Heart left ventricle (tissue), 16 donors: ENCODE measurements around the gene PCED1B. TPM values are rescaled to one million over a fixed set of nuclear protein-coding genes. Genes with fewer than 3 reads are reported as not detected.

Experiments used
- ATAC-seq, 4 donors: fragments of 200-7000 bp; cut with Tn5 transposase; one replicate each; pipeline ENCODE4 v1.9.1; 2020 to 2022; ENCODE audit warnings: moderate library complexity in 4 of 4, mild to moderate bottlenecking in 3 of 4, moderate number of reproducible peaks in 1 of 4
- DNase-seq, 5 donors: peaks; one replicate each; pipeline ENCODE4 v3.0.0-alpha.2; 2020
- H3K27ac ChIP-seq, 12 donors: fragments of 200-600 bp; sonication (generic) in 4 of 12; one replicate each; pipeline versions ENCODE4 v1.5.0 to v1.8.0; 2016 to 2022; ENCODE audit warnings: mild to moderate bottlenecking in 2 of 12
- H3K27me3 ChIP-seq, 9 donors: fragments of 200-600 bp; sonication (generic) in 2 of 9; one replicate each; pipeline versions ENCODE4 v1.5.1 to v1.8.0; 2016 to 2022; ENCODE audit warnings: mild to moderate bottlenecking in 3 of 9
- H3K36me3 ChIP-seq, 9 donors: fragments of 200-600 bp; sonication (generic) in 2 of 9; one replicate each; pipeline versions ENCODE4 v1.5.0 to v1.8.0; 2018 to 2022; ENCODE audit warnings: mild to moderate bottlenecking in 2 of 9
- H3K4me1 ChIP-seq, 12 donors: fragments of 200-600 bp; sonication (generic) in 4 of 12; one replicate each; pipeline versions ENCODE4 v1.5.0 to v1.8.0; 2016 to 2022; ENCODE audit warnings: mild to moderate bottlenecking in 3 of 12
- H3K4me3 ChIP-seq, 12 donors: fragments of 200-600 bp; sonication (generic) in 4 of 12; one replicate each; pipeline versions ENCODE4 v1.5.0 to v1.8.0; 2017 to 2022; ENCODE audit warnings: mild to moderate bottlenecking in 9 of 12, moderate library complexity in 4 of 12
- H3K9me3 ChIP-seq, 12 donors: fragments of 200-600 bp; sonication (generic) in 4 of 12; one replicate each; pipeline versions ENCODE4 v1.5.0 to v1.8.0; 2016 to 2022; ENCODE audit warnings: mild to moderate bottlenecking in 1 of 12
- POLR2A ChIP-seq, 2 donors: fragments of 450-650 bp; IDR thresholded peaks; one replicate each; pipeline ENCODE4 v1.6.1; 2017; ENCODE audit warnings: antibody characterized with exemption in 2 of 2, mild to moderate bottlenecking in 2 of 2, moderate library complexity in 2 of 2
- WGBS, 4 donors: extraction: QIAGEN DNeasy Blood & Tissue Kit in 2 of 4; methylation state at CpG; one replicate each; pipeline versions ENCODE4 v1.1.5 to v1.1.7; 2013 to 2018; 5-methylcytosine and 5-hydroxymethylcytosine counted together
- intact Hi-C, 10 donors: fragments of 100-400 bp; cut with DNase I; formaldehyde crosslinking; loops; one replicate each; pipeline versions ENCODE4 v1.11.1 to v1.14.2; 2022
- polyA plus RNA-seq, 2 donors: library from polyadenylated mRNA; stranded (reverse); fragments of 200-250 nt; gene quantifications; one replicate each; pipeline ENCODE4 v1.2.3, GENCODE V29; 2013
- total RNA-seq, 9 donors: library from RNA; depleted of rRNA in 2 of 9; stranded (reverse); fragments of >200 nt in 2 of 9; fragmentation: NEBNext Ultra II Directional in 3 of 9; extraction: Animal tissue kit (Norgen Biotek cat#: 25700) in 3 of 9; gene quantifications; one replicate each; pipeline versions ENCODE4 v1.1.0 to v1.2.4, GENCODE V29; 2016 to 2023
- TF ChIP-seq, protein P1 (sequence below), 12 donors: fragments of 200-600 bp; sonication (generic) in 4 of 12; IDR thresholded peaks; one replicate each; pipeline versions ENCODE4 v1.5.0 to v1.8.0; 2018 to 2022; ENCODE audit warnings: antibody characterized with exemption in 12 of 12, mild to moderate bottlenecking in 5 of 12
- donor health status: ischemic (EF 13 %, LVEDD 7.1; RV severe dilation, severe dysfunction).
- donor health status: healthy with polysubstance abuse.
- donor health status: DM: no; HTN: yes; CAD: no.
- donor health status: DM: no; HTN: no; CAD: no.
- donor health status: ischemic (EF 25% LVEDD 6.9; RV normal size, moderate dysfunction).
- donor health status: ischemic (EF 25% LVEDD 5.7; RV mildly dilated, moderate dysfunction).
- donor health status: healthy.
- donor health status: DM: yes; HTN: yes; CAD: no.
- donor health status: ischemic (EF 35%, LVEDD 5.7; RV mildly dilated, moderate dysfunction).
- donor health status: nonischemic (EF 11% LVEDD 7.7; RV severe dilation, severe dysfunction).
- donor health status: DM: yes; HTN: yes; CAD: no.
- donor health status: PGD.
- donor health status: ischemic (EF 29% LVEDD 5.4; RV normal size, mild dysfunction).
- donor health status: nonischemic (EF 23%, LVEDD 6.1; RV moderate dilation, normal function).

The PCED1B gene
- total and polyA plus RNA-seq, 11 donors, result 0.39 to 9.5 (median 0.72) TPM; not detected in 2

DNA sequence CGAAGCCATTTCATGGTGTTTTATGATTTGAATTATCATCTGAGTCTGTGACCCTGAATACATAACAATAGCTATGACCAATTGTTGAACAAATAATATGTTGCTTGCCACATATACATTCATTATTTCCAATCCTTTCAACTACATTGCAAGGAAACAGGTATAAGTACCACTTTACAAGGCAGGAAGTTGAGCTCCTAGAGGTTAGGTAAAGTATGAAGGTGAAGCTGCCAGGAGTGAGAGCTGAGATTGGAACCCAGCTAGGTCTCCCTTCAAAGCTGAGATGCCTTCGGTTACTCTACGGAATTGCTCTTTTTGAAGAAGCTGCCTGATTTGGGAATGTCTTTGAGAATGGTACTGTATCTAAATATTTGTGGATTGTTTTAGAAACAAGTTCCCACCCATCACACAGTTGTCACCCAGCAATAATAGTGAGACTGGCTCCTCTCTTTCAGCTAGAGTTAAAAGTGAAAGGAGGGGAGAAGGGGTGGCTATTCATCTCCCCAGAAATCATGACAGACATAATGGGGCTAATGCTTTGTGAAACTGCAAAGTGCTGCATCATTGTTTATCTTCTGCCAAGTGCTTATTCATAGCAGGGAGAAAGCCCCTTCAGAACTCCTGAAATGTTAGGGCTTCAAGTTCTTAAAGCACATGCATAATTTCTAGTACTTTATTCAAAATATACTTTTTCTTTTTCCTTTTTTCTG is 76.2 kb downstream of the PCED1B start:
- H3K27ac ChIP-seq, result peak overlapping the region in 1 of 12 donors; percentile 24
- no peak for ATAC-seq
- no peak for TF ChIP-seq POLR2A (IDR thresholded peaks at IDR 0.05)

DNA sequence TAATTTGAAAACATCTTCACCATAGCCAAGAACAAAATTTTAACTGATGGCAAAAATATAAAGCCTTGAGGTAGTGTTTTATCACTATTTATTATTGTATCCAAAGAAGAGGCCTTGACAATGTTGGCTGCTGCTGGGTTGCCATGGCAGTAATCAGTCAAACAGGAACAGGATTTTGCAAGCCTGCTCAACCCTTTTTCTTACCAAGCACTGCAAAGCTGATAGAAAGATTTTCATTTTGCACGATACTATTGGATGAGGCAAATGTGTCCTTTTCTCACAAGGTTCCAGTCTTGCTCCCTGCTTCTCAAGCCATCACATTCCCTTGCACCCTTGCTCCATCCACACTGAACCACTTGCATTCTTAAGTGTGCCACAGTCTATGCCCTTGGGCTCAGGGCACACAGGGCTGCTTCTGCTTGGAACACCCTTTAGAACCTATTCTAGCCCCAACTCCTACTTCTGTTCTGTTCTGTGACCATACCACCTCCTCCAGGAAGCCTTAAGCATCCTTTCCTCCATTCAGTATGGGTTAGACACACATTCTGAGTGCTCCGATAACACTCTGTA is 76.8 kb downstream of the PCED1B start:
- 48 to 66% (median 52%) methylated on average over 2 of the region's 2 CpGs for WGBS, 4 donors
- DNase-seq (peak in 2 of 5 donors; percentile 30 to 33), ATAC-seq (peak in 3 of 4 donors; percentile 55 to 69 (median 68))
- no peaks in the 10 kb centered on the region for H3K36me3 ChIP-seq
- no peaks in the 10 kb centered on the region for H3K27me3 ChIP-seq
- TF ChIP-seq, protein P1, sequence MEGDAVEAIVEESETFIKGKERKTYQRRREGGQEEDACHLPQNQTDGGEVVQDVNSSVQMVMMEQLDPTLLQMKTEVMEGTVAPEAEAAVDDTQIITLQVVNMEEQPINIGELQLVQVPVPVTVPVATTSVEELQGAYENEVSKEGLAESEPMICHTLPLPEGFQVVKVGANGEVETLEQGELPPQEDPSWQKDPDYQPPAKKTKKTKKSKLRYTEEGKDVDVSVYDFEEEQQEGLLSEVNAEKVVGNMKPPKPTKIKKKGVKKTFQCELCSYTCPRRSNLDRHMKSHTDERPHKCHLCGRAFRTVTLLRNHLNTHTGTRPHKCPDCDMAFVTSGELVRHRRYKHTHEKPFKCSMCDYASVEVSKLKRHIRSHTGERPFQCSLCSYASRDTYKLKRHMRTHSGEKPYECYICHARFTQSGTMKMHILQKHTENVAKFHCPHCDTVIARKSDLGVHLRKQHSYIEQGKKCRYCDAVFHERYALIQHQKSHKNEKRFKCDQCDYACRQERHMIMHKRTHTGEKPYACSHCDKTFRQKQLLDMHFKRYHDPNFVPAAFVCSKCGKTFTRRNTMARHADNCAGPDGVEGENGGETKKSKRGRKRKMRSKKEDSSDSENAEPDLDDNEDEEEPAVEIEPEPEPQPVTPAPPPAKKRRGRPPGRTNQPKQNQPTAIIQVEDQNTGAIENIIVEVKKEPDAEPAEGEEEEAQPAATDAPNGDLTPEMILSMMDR (IDR thresholded peaks at IDR 0.05), result no peak
- TF ChIP-seq POLR2A (IDR thresholded peaks at IDR 0.05), result no peak
- H3K9me3 ChIP-seq, result peaks cover 0 to 20% (median 0%) of the 10 kb centered on the region in 12 donors
- no peak overlapping the region for H3K4me3 ChIP-seq
- intact Hi-C loops, result no loop called here
- H3K27ac ChIP-seq, result peak overlapping the region in 1 of 12 donors; percentile 19
- peaks cover 0 to 14% (median 9%) of the 10 kb centered on the region in 12 donors for H3K4me1 ChIP-seq

More for the DNA sequence above, 76.2 kb downstream of the PCED1B start:
- Histone ChIP-seq H3K4me3 (no peak overlapping the region), H3K9me3 (peaks cover 0 to 20% (median 0%) of the 10 kb centered on the region in 12 donors), H3K4me1 (peaks cover 0 to 14% (median 9%) of the 10 kb centered on the region in 12 donors), H3K36me3 (no peaks in the 10 kb centered on the region), H3K27me3 (no peaks in the 10 kb centered on the region)
- 80 to 99% (median 86%) methylated on average over 3 of the region's 3 CpGs for WGBS, 4 donors
- DNase-seq, result no peak
- intact Hi-C loops, result no loop called here

DNA sequence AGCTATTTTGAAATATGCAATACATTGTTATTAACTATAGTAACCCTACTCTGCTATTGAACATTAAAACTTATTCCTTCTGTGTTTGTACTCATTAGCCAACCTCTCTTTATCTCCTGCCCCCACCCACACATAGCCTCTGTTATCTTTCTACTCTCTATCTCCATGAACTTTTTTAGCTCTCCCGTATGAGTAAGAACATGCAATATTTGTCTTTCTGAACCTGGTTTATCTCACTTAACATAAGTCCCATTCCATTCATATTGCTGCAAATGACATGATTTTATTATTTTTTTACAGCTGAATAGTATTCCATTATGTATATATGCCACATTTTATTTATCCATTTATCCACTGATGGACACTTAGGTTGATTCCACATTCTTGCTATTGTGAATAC is 79.4 kb downstream of the PCED1B start:
- peaks cover 0 to 23% (median 0%) of the 10 kb centered on the region in 12 donors for H3K9me3 ChIP-seq
- no peak overlapping the region for H3K4me3 ChIP-seq
- H3K27ac ChIP-seq, result no peak overlapping the region
- no peaks in the 10 kb centered on the region for H3K27me3 ChIP-seq
- ATAC-seq, result no peak
- intact Hi-C loops, result no loop called here
- DNase-seq, result no peak
- peaks cover 0 to 14% (median 9%) of the 10 kb centered on the region in 12 donors for H3K4me1 ChIP-seq
- WGBS, 4 donors, result 31 to 57% (median 39%) methylated on average over 1 of the region's 1 CpG
- TF ChIP-seq, protein P1 (IDR thresholded peaks at IDR 0.05), result no peak
- no peak for TF ChIP-seq POLR2A (IDR thresholded peaks at IDR 0.05)
- H3K36me3 ChIP-seq, result no peaks in the 10 kb centered on the region

DNA sequence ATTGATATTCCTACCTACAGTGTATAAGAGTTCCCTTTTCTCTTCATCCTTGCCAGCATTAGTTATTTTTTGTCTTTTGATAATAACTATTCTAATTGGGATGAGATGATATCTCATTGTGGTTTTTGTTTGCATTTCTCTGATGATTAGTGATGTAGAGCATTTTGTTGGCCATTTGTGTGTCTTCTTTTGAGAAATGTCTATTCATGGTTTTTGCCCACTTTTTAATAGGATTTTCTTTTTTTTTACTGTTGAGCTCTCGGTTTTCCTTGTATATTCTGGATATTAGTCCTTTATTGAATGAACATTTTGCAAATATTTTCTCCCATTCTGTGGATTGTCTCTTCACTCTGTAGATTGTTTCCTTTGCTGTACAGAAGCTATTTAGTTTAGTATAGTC is 79.9 kb downstream of the PCED1B start:
- Histone ChIP-seq H3K27me3 (no peaks in the 10 kb centered on the region), H3K9me3 (peaks cover 0 to 23% (median 0%) of the 10 kb centered on the region in 12 donors), H3K27ac (no peak overlapping the region), H3K4me1 (peaks cover 0 to 14% (median 9%) of the 10 kb centered on the region in 12 donors), H3K36me3 (no peaks in the 10 kb centered on the region), H3K4me3 (no peak overlapping the region)
- TF ChIP-seq, protein P1 (IDR thresholded peaks at IDR 0.05), result no peak
- TF ChIP-seq POLR2A (IDR thresholded peaks at IDR 0.05), result no peak
- DNase-seq (no peak), ATAC-seq (no peak)
- WGBS, 4 donors, result 90 to 93% (median 91%) methylated on average over 1 of the region's 1 CpG
- intact Hi-C loops, result no loop called here
